Neural crest cell (in vitro differentiated cells): ENCODE results near the gene TIMM21. TPM values are rescaled to one million over a fixed set of nuclear protein-coding genes. Genes with fewer than 3 reads are reported as not detected.

Experiments used
- DNase-seq: peaks from one replicate; pipeline ENCODE4 v3.0.0; 2021; ENCODE audit warnings: low read depth, mixed read lengths, low spot score
- H3K27ac Mint-ChIP-seq: one replicate; pipeline ENCODE4 v1.8.0; 2021; ENCODE audit warnings: mild to moderate bottlenecking, mixed read lengths; ENCODE audit not compliant: unreplicated experiment
- H3K27me3 Mint-ChIP-seq: 2 replicates; pipeline ENCODE4 v1.8.0; 2021; ENCODE audit warnings: low read depth, mild to moderate bottlenecking, mixed read lengths
- H3K36me3 Mint-ChIP-seq: 2 replicates; pipeline ENCODE4 v1.8.0; 2021; ENCODE audit warnings: low read depth, mild to moderate bottlenecking, mixed read lengths
- H3K4me1 Mint-ChIP-seq: 2 replicates; pipeline ENCODE4 v1.8.0; 2021; ENCODE audit warnings: mixed read lengths
- H3K4me3 Mint-ChIP-seq: one replicate; pipeline ENCODE4 v1.8.0; 2021; ENCODE audit warnings: mild to moderate bottlenecking, mixed read lengths
- H3K9me3 Mint-ChIP-seq: 2 replicates; pipeline ENCODE4 v1.8.0; 2021; ENCODE audit warnings: mixed read lengths
- total RNA-seq: library from RNA; stranded (reverse); gene quantifications from 2 replicates; pipeline ENCODE4 v1.2.1, GENCODE V29; 2021
- TF ChIP-seq, protein P1 (sequence below): fragments of 200-600 bp; sonication (generic); conservative IDR thresholded peaks from 2 replicates; pipeline ENCODE4 v1.5.0; 2021; ENCODE audit warnings: antibody characterized with exemption, mild to moderate bottlenecking

The TIMM21 gene
- total RNA-seq, 1 donor from 2014 or later: 42.4 TPM

DNA sequence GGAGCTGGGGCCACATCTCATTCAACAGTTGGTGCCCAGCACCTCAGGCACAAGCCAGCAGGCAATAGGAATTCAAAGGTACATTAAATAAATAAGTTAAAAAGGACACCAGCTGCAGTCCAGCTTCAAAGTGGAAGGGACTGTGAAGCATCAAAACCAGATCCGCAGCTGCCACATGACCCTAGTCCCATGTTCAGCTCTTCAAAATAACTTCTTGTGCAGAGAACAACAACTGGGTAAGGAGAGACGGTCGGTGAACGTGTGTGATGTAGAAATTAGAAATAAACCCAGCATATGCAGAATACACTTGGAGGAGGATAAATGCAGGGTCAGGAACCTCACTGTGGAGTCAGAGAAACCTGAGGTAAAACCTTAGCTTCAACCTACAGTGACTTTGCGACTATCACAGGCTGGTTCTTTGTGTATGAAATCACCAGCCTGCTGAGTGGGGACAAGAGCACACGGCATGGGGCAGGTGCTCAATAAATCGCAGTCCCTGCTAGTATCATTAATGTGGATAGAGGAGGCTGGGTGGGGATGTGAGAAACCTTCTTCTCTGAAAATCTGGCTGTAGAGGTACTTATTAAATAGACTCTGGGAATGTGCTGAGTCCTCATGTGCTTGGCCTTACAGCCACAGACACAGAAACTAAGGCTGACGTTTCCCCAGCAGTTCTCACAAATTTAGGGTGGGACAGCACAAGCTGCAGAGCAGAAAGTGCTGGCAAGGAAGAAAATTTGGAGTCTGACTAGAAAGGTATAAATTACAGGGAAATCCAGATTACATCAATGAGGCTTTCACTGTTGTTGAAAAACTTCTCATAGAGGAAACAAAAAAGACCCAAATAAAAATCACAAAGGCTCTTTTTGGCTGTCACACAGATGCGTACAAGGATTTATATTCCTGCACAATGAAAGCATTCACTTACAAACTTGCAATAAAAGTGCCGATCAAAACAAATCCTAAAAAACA is 21.4 kb upstream of the TIMM21 start:
- TF ChIP-seq, protein P1, sequence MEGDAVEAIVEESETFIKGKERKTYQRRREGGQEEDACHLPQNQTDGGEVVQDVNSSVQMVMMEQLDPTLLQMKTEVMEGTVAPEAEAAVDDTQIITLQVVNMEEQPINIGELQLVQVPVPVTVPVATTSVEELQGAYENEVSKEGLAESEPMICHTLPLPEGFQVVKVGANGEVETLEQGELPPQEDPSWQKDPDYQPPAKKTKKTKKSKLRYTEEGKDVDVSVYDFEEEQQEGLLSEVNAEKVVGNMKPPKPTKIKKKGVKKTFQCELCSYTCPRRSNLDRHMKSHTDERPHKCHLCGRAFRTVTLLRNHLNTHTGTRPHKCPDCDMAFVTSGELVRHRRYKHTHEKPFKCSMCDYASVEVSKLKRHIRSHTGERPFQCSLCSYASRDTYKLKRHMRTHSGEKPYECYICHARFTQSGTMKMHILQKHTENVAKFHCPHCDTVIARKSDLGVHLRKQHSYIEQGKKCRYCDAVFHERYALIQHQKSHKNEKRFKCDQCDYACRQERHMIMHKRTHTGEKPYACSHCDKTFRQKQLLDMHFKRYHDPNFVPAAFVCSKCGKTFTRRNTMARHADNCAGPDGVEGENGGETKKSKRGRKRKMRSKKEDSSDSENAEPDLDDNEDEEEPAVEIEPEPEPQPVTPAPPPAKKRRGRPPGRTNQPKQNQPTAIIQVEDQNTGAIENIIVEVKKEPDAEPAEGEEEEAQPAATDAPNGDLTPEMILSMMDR: no peak
- Mint-ChIP-seq H3K36me3 (no peaks in the 10 kb centered on the region), H3K27me3 (no peaks in the 10 kb centered on the region), H3K9me3 (no peaks in the 10 kb centered on the region), H3K27ac (peak overlapping the region; percentile 81), H3K4me1 (peaks cover 38% of the 10 kb centered on the region), H3K4me3 (no peak overlapping the region)
- DNase-seq: no peak

DNA sequence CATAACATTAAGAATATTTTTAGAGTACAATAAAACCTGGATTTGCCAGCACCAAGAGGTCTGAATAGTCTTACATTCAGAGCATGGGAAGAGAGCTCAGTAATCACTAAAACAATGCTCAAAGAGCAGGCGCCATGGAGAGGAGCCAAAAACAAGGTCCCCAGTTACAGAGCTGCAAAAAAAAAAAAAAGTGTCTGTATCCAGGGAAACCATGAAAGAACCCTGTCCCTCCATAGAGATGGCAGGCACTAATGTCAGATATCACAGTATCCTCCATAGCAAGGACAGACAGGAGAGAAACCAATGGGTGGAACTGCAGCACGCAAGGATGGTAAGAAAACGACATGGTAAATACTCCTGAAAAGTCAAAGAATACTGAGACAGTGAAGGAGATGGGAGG is 20.2 kb upstream of the TIMM21 start:
- DNase-seq: no peak
- Mint-ChIP-seq H3K27me3 (no peaks in the 10 kb centered on the region), H3K4me1 (peaks cover 38% of the 10 kb centered on the region), H3K36me3 (no peaks in the 10 kb centered on the region), H3K4me3 (no peak overlapping the region), H3K9me3 (no peaks in the 10 kb centered on the region), H3K27ac (no peak overlapping the region)
- TF ChIP-seq, protein P1: no peak

DNA sequence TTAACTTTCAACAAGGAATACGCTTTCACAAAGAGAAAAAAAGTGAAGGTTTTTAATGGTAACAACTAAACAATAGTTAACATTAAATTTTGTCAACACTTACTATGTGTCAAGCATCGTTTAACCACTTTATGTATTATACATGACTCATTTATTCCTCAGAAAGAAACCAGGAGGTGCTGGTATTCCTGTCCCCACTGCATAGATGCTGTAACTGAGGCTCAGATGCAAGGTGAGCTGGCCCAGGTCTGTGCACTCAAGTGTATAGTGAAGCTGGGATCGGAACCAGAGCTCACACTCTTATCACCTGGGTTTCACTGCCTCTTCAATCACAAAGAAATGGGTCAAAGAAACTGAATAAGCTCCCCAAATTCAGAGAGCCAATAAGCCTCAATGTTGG is 17.2 kb upstream of the TIMM21 start:
- DNase-seq: no peak
- Mint-ChIP-seq H3K4me1 (peaks cover 27% of the 10 kb centered on the region), H3K27me3 (no peaks in the 10 kb centered on the region), H3K9me3 (peaks cover 3% of the 10 kb centered on the region), H3K36me3 (no peaks in the 10 kb centered on the region), H3K27ac (no peak overlapping the region), H3K4me3 (no peak overlapping the region)
- TF ChIP-seq, protein P1: no peak

GRCh38 chr18:74132201-74132600 is 16.1 kb upstream of the TIMM21 start:
- Mint-ChIP-seq H3K4me1 (peaks cover 16% of the 10 kb centered on the region), H3K27me3 (no peaks in the 10 kb centered on the region), H3K9me3 (peaks cover 3% of the 10 kb centered on the region), H3K4me3 (no peak overlapping the region), H3K27ac (no peak overlapping the region), H3K36me3 (no peaks in the 10 kb centered on the region)
- no peak for DNase-seq
- TF ChIP-seq, protein P1: no peak

- peaks cover 3% of the 10 kb centered on the region for H3K9me3 Mint-ChIP-seq
- TF ChIP-seq, protein P1: no peak
- no peak overlapping the region for H3K27ac Mint-ChIP-seq
- H3K4me3 Mint-ChIP-seq: no peak overlapping the region
- no peaks in the 10 kb centered on the region for H3K36me3 Mint-ChIP-seq
- H3K27me3 Mint-ChIP-seq: peaks cover 10% of the 10 kb centered on the region
- H3K4me1 Mint-ChIP-seq: no peaks in the 10 kb centered on the region
- no peak for DNase-seq
These were observed 10.3 kb upstream of the TIMM21 start for GRCh38 chr18:74137920-74138538.
